ENCODE measurements around the gene MPIG6B.

DNA sequence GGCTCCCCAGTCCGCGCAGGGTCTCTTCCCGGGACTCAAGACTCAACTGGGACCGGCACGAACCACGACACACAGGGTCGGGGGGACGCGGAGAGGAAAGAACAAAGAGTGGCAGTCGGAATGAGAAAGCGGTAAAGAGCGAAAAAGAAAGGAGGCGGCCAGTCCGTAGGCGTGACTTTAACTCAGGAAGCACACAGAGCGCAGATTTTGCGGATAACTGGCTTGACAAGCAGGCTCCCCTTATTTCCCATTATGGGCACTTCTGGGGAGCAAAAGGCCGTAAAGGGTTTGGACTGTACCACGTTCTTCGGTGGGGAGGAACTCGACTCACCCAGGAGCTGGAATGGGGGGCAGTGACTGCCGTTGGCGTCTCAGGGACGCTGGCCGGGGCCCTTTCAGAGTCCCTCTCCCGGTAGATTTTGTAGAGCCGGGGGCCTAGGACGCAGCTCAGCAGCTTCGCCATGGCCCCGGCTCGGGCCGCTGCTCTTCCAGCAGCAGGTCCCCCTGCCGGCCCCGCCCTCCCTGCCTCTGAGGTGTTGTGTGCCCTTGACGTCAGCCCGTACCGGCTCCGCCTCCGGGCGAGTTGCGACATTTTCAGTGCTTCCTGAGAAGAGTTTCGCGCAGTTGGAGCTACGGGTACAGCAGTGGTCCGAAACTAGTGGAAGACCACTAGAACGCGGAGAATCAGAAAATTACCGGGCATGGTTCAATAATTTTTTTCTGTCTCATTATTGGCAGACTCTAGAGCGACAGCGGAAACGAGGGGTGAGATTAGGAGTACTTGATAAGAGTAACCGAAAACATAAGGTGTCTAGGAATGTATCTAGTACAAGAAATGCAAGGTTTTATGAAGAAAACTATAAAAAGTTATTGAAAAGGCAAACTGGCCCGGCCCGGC lies 20.1 kb upstream of the MPIG6B start, which contains the start of gene ABHD16A:
- TF ChIP-seq, protein P1, sequence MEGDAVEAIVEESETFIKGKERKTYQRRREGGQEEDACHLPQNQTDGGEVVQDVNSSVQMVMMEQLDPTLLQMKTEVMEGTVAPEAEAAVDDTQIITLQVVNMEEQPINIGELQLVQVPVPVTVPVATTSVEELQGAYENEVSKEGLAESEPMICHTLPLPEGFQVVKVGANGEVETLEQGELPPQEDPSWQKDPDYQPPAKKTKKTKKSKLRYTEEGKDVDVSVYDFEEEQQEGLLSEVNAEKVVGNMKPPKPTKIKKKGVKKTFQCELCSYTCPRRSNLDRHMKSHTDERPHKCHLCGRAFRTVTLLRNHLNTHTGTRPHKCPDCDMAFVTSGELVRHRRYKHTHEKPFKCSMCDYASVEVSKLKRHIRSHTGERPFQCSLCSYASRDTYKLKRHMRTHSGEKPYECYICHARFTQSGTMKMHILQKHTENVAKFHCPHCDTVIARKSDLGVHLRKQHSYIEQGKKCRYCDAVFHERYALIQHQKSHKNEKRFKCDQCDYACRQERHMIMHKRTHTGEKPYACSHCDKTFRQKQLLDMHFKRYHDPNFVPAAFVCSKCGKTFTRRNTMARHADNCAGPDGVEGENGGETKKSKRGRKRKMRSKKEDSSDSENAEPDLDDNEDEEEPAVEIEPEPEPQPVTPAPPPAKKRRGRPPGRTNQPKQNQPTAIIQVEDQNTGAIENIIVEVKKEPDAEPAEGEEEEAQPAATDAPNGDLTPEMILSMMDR (IDR thresholded peaks at IDR 0.05): peak in 2 of 3 experiments; percentile 14 to 33
- TF ChIP-seq POLR2A (IDR thresholded peaks at IDR 0.05): peak; percentile 97
